DMS79 treated with DMSO at 0.1 percent for 48 hours (cell line): ENCODE results near the gene TMEM8B.
A peak's percentile ranks its signal among the peaks of the same experiment; 100 is the strongest.

Experiments used
- DNase-seq: peaks from one replicate; lab custom pipeline; 2025; lab: John Stamatoyannopoulos, UW

TMEM8B gene

GRCh38 chr9:35829084-35829763 is at the start of gene TMEM8B:
Gene TMEM8B, plus strand, starts transcription at chr9:35829228. Its CDS starts 220 bp downstream, at chr9:35829448.
- peak; percentile 77 for DNase-seq

GRCh38 chr9:35781066-35781465 is 48.0 kb upstream of the TMEM8B start:
- no peak for DNase-seq

GRCh38 chr9:35783418-35783817 is 45.6 kb upstream of the TMEM8B start:
- DNase-seq: no peak

GRCh38 chr9:35789541-35789940 is 39.5 kb upstream of the TMEM8B start:
- no peak for DNase-seq

GRCh38 chr9:35790025-35790384 is 39.0 kb upstream of the TMEM8B start:
- no peak for DNase-seq

- DNase-seq: peak; percentile 66
These were observed 38.4 kb upstream of the TMEM8B start for GRCh38 chr9:35790385-35791296.

- DNase-seq: no peak
These were observed 37.6 kb upstream of the TMEM8B start, which contains the start of gene NPR2 for GRCh38 chr9:35791297-35791921. Gene NPR2, plus strand, starts transcription at chr9:35791591. Its CDS starts 818 bp downstream, at chr9:35792409.

- DNase-seq: no peak
These were observed 36.8 kb upstream of the TMEM8B start for GRCh38 chr9:35792024-35792813.

- no peak for DNase-seq
These were observed 36.2 kb upstream of the TMEM8B start for GRCh38 chr9:35792826-35793225.

- DNase-seq: no peak
These were observed 35.6 kb upstream of the TMEM8B start for GRCh38 chr9:35793461-35793860.

GRCh38 chr9:35795695-35796094 is 33.3 kb upstream of the TMEM8B start:
- DNase-seq: no peak

GRCh38 chr9:35797311-35798109 is 31.5 kb upstream of the TMEM8B start:
- no peak for DNase-seq

- DNase-seq: no peak
These were observed 30.2 kb upstream of the TMEM8B start for GRCh38 chr9:35798658-35799374.

- DNase-seq: no peak
These were observed 28.5 kb upstream of the TMEM8B start for GRCh38 chr9:35800530-35800929.

- DNase-seq: no peak
These were observed 27.5 kb upstream of the TMEM8B start for GRCh38 chr9:35801328-35802128.

GRCh38 chr9:35806101-35806500 is 22.9 kb upstream of the TMEM8B start:
- no peak for DNase-seq

- DNase-seq: no peak
These were observed 20.6 kb upstream of the TMEM8B start for GRCh38 chr9:35808433-35808832.

- DNase-seq: no peak
These were observed 18.9 kb upstream of the TMEM8B start for GRCh38 chr9:35810122-35810521.

- no peak for DNase-seq
These were observed 17.5 kb upstream of the TMEM8B start for GRCh38 chr9:35811381-35812024.
